Activated naive CD4-positive, alpha-beta T cell (primary cell): ENCODE results near the gene SLC2A11.
A peak's percentile ranks its signal among the peaks of the same experiment; 100 is the strongest.
"Not testable (repeated sequence)": the region's sequence is repeated elsewhere in the genome, so short reads cannot be mapped to it uniquely, and the experiment has no call there.

ENCODE experiments used
- DNase-seq, 4 experiments: peaks; one replicate each; lab custom pipeline; 2025; lab: John Stamatoyannopoulos, UW

The SLC2A11 gene

DNA sequence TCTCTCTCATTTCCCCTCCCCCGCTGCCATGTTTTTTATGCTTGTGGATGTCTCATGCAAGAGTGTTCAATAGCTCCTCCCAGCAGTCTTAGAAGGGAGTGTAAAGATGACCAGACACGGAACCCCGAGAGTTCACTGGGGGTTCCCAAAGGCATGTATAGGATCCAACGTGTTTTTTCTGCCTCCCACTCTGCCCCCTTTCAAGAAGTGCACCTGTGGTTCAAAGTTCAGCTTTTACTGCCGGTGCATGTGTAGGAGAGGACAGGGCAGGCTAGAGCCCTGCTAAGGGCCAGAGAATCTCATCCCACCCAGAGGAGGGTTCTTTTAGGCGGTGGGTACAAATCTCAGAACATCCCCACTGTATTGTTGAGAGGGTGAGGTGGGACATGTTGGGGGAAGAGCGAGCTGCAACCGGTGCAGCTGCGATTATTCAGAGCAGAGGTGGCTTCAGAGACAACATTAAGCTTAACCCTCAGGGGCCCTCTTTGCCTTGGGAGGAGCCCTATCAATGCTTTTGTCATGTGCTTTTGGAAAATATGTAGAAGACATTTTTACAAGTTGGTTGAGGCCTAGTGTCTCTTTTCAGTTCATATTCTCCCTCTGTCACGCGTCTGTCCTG is 51.0 kb downstream of the SLC2A11 start:
- no peak for DNase-seq

GRCh38 chr22:23909296-23909898 is 51.7 kb downstream of the SLC2A11 start:
- no peak for DNase-seq

DNA sequence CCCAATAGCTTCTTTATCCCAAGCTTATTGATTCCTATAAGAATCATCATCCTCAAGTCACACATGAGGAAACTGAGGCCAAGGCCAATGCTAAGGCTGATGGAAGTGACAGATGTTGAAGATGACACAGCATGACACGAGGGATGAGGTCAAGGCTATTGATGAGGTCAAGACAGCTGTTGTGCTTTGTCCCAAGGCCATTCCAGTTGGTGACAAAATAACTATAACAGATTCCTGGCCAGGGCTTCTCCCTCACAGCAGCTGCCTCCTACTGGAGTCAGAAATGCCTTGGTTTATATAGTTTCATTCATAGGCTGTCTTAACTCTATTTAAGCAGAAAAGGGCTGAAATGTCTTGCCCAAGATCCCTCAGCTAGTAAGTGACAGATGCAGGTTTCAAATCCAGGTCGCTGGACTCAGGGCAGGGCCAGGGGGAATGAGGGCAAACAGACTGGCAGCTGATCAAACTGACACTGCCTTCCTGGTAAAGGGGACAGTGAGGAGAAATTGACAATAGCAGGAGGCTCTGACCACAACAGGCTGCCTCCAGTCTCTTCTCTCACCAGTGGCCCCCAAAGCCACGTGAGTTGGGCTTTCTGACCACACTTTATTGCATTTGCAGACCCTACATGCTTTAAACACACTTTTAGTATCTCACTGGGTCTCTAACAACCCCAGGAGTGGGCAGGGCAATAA is 53.0 kb downstream of the SLC2A11 start:
- DNase-seq = no peak

GRCh38 chr22:23911318-23911980 is 53.8 kb downstream of the SLC2A11 start:
- DNase-seq = no peak

- no peak for DNase-seq
Observed at GRCh38 chr22:23912293-23912903, 54.7 kb downstream of the SLC2A11 start.

DNA sequence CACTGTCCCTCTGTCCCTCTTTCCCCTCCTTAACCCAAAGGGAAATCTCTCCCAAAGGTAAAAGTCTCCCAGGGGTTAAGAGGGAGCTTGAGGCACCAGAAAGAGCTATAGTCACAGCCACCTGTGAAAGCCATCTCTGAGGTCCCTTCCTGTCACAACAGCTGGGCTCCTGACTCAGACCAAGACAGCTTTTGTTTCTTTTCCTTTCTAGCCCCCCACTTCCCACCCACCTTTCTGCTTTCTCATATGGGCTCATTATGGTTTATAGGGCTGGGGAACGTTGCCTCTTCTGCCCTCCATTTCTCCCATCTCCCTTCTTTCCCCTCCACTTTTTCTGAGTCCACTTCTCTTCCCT is 55.6 kb downstream of the SLC2A11 start:
- DNase-seq = no peak

DNA sequence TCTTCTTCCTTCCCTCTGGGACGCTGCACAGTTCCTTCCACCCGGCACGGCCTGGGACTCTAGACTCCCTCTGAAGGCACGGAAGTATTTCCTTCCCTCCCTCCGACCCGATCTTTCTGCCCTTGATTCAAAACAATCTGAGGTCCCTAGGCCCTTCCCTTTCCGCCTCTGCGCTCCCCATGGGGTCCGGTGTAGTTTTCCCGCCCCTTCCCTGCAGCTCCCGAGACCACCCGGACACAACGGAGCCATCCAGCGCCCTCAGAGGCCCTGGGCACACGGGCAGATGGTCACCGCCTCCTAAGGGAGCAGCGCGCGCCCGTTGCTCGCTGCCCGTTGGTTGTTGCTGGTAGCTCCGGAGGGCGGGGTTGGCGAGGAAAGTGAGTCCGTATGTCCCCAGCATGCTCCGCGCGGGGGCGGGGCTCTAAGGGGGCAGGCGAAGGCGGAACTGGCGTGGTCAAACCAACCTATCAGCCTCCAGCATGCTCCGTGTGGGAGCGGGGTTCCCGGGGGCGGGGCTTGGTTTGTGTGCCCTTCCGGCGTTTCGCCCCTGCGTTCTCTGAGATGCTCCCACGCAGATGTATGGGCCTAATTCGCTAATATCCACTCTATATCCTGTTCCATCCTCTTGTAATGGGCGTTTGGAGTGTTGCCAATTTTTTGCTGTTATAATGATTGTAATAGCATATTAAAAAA is 56.1 kb downstream of the SLC2A11 start:
- peak; percentile 94 to 98 (median 96) for DNase-seq

DNA sequence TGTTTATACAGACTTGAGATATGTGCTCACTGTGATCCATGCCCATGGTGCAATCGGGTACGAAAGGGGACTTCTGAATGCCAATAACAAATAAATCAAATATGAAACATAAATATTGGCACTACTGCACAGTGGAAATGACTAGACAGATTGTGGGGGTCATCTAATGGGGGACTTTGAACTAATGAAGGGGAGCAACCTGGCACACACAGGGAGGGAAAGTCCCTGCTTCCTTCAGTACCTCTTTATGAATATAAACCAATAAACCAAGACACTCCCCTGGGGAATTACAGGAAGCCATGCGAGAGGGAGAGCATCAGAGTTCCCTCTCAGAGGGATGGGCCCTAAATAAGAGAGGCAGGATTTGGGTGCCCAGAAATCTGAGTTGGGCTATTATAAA is 57.6 kb downstream of the SLC2A11 start:
- DNase-seq = no peak

DNA sequence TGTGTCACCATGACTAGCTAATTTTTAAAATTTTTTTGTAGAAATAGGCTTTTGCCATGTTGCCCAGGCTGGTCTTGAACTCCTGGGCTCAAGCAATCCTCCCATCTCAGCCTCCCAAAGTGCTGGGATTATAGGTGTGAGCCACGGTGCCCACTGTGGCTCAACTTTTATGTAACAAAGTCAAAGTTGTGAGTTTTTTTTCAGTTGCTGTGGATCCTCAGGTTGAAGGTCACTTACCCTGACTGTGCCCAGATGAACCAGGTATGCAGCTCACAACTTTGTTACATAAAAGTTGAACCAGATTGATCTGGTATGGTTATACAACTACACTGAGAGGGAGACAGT is 62.6 kb downstream of the SLC2A11 start:
- not testable (repeated sequence) for DNase-seq

GRCh38 chr22:23921586-23922201 is 64.0 kb downstream of the SLC2A11 start:
- not testable (repeated sequence) for DNase-seq

DNA sequence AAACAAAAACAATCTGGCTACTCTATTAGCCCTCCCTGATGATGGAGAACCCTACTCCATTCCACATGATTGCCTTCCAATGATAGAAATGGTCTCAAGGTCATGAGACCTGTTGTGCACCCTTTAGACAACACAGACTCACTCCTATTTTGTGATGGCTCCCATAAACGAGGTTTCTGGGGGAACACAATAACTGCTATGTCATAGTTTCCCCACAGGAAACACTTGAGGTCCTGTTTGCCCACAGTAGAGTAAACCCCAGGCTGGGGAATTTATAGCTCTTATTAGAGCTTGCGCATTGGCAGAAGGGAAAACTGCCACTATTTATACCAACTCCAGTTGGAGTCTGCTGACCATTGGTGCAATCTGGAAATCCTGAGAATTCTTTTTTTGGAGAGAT is 65.2 kb downstream of the SLC2A11 start:
- no peak for DNase-seq

DNA sequence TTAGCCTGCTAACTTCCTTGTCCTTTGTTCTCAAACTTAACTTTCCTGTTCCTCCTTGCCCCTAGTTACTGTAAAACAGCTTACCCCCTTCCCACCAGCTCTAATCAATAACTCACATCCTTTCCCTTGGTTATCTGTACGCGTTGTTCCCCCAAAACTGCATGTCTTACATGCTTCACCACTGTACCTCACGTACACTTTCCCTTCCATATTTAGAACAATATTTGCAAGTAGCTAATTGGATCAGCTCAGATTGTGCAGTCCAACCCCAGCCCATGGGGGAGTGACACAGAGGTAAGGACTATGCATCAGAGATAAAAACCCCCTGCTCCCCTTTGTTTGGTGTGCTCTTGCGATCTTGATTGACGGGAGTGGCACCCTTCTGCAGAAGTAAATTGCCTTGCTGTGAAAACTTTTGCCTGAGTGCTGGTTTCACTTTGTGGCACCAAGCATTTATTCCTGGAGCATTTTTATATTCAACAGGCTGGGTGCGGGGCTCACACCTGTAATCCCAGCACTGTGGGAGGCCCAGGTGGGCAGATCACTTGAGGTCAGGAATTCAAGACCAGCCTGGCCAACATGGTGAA is 67.4 kb downstream of the SLC2A11 start:
- no peak for DNase-seq

GRCh38 chr22:23926561-23926960 is 68.9 kb downstream of the SLC2A11 start:
- no peak for DNase-seq
